Measurements from ENCODE around the gene BBIP1. TPM values are rescaled to one million over a fixed set of nuclear protein-coding genes. Genes with fewer than 3 reads are reported as not detected.
A peak's percentile ranks its signal among the peaks of the same experiment; 100 is the strongest.

The BBIP1 gene
- total and polyA plus RNA-seq, 9 of the 15 experiments (the other 6 are each of a cell fraction or from before 2014, with no cell fraction given) = 5.2 to 31.0 (median 19.4) TPM

DNA sequence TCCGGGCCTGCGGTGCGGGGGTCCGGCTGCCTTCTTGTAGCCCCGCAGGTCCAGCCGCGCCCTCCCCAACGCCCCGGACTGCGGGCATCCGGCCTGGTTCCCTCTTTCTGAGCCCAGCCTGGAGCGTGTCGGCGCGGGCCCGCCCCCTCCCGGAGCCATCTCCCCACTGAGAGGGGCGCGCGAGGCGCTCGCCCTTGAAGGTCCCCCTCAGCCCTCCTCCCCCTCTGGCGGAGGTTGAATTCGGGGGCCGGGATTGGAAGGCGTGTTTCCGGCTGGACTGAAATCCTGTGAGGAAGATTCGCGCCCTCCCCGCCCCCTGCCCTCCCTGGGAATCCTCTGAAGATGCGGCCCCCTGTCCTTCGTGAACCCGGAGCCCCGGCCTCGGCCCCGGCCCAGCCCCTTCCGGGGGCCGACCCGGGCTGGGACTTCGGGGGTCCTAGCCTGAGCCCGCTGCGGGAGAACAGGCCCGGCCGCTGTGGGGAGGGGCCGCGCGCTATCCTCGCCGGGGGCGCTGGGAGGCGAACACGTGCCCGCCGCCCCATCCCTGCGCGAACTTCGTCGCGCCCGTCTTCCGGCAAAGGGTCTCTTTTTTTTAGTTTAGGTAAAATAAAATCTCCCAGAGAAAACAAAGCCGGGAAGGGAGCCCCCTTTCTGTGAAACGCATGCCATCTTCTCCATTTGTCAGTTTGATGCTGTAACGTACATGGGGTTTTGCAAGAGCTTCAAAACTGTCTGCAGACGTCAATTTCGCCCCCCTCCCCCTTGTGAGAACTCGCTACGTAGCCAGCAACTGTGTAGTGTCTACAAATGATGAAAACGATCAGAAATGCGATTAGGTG lies 46.6 kb downstream of the BBIP1 start (continued):
- TF ChIP-seq, protein P1, sequence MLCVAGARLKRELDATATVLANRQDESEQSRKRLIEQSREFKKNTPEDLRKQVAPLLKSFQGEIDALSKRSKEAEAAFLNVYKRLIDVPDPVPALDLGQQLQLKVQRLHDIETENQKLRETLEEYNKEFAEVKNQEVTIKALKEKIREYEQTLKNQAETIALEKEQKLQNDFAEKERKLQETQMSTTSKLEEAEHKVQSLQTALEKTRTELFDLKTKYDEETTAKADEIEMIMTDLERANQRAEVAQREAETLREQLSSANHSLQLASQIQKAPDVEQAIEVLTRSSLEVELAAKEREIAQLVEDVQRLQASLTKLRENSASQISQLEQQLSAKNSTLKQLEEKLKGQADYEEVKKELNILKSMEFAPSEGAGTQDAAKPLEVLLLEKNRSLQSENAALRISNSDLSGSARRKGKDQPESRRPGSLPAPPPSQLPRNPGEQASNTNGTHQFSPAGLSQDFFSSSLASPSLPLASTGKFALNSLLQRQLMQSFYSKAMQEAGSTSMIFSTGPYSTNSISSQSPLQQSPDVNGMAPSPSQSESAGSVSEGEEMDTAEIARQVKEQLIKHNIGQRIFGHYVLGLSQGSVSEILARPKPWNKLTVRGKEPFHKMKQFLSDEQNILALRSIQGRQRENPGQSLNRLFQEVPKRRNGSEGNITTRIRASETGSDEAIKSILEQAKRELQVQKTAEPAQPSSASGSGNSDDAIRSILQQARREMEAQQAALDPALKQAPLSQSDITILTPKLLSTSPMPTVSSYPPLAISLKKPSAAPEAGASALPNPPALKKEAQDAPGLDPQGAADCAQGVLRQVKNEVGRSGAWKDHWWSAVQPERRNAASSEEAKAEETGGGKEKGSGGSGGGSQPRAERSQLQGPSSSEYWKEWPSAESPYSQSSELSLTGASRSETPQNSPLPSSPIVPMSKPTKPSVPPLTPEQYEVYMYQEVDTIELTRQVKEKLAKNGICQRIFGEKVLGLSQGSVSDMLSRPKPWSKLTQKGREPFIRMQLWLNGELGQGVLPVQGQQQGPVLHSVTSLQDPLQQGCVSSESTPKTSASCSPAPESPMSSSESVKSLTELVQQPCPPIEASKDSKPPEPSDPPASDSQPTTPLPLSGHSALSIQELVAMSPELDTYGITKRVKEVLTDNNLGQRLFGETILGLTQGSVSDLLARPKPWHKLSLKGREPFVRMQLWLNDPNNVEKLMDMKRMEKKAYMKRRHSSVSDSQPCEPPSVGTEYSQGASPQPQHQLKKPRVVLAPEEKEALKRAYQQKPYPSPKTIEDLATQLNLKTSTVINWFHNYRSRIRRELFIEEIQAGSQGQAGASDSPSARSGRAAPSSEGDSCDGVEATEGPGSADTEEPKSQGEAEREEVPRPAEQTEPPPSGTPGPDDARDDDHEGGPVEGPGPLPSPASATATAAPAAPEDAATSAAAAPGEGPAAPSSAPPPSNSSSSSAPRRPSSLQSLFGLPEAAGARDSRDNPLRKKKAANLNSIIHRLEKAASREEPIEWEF (CRISPR knock-in tag; IDR thresholded peaks at IDR 0.05) = no peak
- TF ChIP-seq THRAP3 (IDR thresholded peaks at IDR 0.05; ENCODE audit: borderline replicate concordance) = no peak
- TF ChIP-seq ZNF785 (CRISPR knock-in tag; IDR thresholded peaks at IDR 0.05) = no peak
- TF ChIP-seq SMAD2 (IDR thresholded peaks at IDR 0.05; ENCODE audit: low read depth, low read length) = no peak
- TF ChIP-seq, protein P2, sequence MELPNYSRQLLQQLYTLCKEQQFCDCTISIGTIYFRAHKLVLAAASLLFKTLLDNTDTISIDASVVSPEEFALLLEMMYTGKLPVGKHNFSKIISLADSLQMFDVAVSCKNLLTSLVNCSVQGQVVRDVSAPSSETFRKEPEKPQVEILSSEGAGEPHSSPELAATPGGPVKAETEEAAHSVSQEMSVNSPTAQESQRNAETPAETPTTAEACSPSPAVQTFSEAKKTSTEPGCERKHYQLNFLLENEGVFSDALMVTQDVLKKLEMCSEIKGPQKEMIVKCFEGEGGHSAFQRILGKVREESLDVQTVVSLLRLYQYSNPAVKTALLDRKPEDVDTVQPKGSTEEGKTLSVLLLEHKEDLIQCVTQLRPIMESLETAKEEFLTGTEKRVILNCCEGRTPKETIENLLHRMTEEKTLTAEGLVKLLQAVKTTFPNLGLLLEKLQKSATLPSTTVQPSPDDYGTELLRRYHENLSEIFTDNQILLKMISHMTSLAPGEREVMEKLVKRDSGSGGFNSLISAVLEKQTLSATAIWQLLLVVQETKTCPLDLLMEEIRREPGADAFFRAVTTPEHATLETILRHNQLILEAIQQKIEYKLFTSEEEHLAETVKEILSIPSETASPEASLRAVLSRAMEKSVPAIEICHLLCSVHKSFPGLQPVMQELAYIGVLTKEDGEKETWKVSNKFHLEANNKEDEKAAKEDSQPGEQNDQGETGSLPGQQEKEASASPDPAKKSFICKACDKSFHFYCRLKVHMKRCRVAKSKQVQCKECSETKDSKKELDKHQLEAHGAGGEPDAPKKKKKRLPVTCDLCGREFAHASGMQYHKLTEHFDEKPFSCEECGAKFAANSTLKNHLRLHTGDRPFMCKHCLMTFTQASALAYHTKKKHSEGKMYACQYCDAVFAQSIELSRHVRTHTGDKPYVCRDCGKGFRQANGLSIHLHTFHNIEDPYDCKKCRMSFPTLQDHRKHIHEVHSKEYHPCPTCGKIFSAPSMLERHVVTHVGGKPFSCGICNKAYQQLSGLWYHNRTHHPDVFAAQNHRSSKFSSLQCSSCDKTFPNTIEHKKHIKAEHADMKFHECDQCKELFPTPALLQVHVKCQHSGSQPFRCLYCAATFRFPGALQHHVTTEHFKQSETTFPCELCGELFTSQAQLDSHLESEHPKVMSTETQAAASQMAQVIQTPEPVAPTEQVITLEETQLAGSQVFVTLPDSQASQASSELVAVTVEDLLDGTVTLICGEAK (IDR thresholded peaks at IDR 0.05) = 0 out of 2 replicates have a peak, but pooled peaks have one; percentile 37
- TF ChIP-seq, protein P2 (CRISPR knock-in tag; IDR thresholded peaks at IDR 0.05) = no peak
- TF ChIP-seq KAT8 (IDR thresholded peaks at IDR 0.05; ENCODE audit: low read depth) = no peak
- TF ChIP-seq, protein P3, sequence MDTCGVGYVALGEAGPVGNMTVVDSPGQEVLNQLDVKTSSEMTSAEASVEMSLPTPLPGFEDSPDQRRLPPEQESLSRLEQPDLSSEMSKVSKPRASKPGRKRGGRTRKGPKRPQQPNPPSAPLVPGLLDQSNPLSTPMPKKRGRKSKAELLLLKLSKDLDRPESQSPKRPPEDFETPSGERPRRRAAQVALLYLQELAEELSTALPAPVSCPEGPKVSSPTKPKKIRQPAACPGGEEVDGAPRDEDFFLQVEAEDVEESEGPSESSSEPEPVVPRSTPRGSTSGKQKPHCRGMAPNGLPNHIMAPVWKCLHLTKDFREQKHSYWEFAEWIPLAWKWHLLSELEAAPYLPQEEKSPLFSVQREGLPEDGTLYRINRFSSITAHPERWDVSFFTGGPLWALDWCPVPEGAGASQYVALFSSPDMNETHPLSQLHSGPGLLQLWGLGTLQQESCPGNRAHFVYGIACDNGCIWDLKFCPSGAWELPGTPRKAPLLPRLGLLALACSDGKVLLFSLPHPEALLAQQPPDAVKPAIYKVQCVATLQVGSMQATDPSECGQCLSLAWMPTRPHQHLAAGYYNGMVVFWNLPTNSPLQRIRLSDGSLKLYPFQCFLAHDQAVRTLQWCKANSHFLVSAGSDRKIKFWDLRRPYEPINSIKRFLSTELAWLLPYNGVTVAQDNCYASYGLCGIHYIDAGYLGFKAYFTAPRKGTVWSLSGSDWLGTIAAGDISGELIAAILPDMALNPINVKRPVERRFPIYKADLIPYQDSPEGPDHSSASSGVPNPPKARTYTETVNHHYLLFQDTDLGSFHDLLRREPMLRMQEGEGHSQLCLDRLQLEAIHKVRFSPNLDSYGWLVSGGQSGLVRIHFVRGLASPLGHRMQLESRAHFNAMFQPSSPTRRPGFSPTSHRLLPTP (IDR thresholded peaks at IDR 0.05; ENCODE audit: borderline replicate concordance, extremely low read depth, insufficient read length) = no peak
- TF ChIP-seq TEAD2 (tag; IDR thresholded peaks at IDR 0.05) = no peak

Measured in K562 (cell line).